Natural killer cell (primary cell): Measurements from ENCODE around the gene BOC. TPM values are rescaled to one million over a fixed set of nuclear protein-coding genes. Genes with fewer than 3 reads are reported as not detected.

Source experiments
- ATAC-seq, 3 donors: fragments of 150-1000 bp in 2 of 3; fragments of 200-7000 bp in 1 of 3; cut with Tn5 transposase; 1 replicate in 1 of 3; 2 replicates in 2 of 3; pipeline ENCODE4 v1.10.0; 2021; ENCODE audit warnings: mild to moderate bottlenecking in 2 of 3, moderate library complexity in 2 of 3
- DNase-seq, 2 donors: peaks; one replicate each; pipeline versions ENCODE4 v3.0.0 to v3.0.0-alpha.2; 2013 to 2021; ENCODE audit warnings: mixed read lengths in 1 of 2
- H3K27ac ChIP-seq: one replicate; pipeline ENCODE4 v1.5.1; 2013; ENCODE audit warnings: mild to moderate bottlenecking, low read length
- H3K27me3 ChIP-seq: one replicate; pipeline ENCODE4 v1.6.1; 2013; ENCODE audit warnings: low read length; ENCODE audit not compliant: control insufficient read depth, insufficient read depth
- H3K36me3 ChIP-seq: one replicate; pipeline ENCODE4 v1.6.1; 2013; ENCODE audit warnings: low read length; ENCODE audit not compliant: control insufficient read depth, insufficient read depth
- H3K4me1 ChIP-seq: one replicate; pipeline ENCODE4 v1.6.1; 2013; ENCODE audit warnings: low read length; ENCODE audit not compliant: control insufficient read depth, insufficient read depth
- H3K4me3 ChIP-seq: one replicate; pipeline ENCODE4 v1.5.1; 2013; ENCODE audit warnings: low read length
- H3K9me3 ChIP-seq: one replicate; pipeline ENCODE4 v1.6.1; 2013; ENCODE audit warnings: low read length; ENCODE audit not compliant: control insufficient read depth, insufficient read depth
- H3K27ac Mint-ChIP-seq, 2 donors: one replicate each; pipeline ENCODE4 v1.8.0; 2022; ENCODE audit warnings: mild to moderate bottlenecking in 2 of 2, mixed read lengths in 2 of 2, moderate library complexity in 1 of 2
- H3K27me3 Mint-ChIP-seq, 2 donors: one replicate each; pipeline ENCODE4 v1.8.0; 2022; ENCODE audit warnings: low read depth in 2 of 2, mixed read lengths in 2 of 2
- H3K36me3 Mint-ChIP-seq: one replicate; pipeline ENCODE4 v1.8.0; 2022; ENCODE audit warnings: mixed read lengths
- H3K4me1 Mint-ChIP-seq, 2 donors: one replicate each; pipeline ENCODE4 v1.8.0; 2022; ENCODE audit warnings: mixed read lengths in 2 of 2
- H3K4me3 Mint-ChIP-seq: one replicate; pipeline ENCODE4 v1.8.0; 2022; ENCODE audit warnings: mild to moderate bottlenecking, moderate library complexity, mixed read lengths
- H3K9me3 Mint-ChIP-seq, 2 donors: one replicate each; pipeline ENCODE4 v1.8.0; 2022; ENCODE audit warnings: mixed read lengths in 2 of 2
- WGBS: methylation state at CpG from one replicate; pipeline ENCODE4 v1.1.7; 2013; ENCODE audit warnings: missing lambda C conversion rate; ENCODE audit not compliant: insufficient coverage; 5-methylcytosine and 5-hydroxymethylcytosine counted together
- intact Hi-C: fragments of 100-400 bp; cut with micrococcal nuclease; formaldehyde crosslinking; loops from one replicate; pipeline ENCODE4 v1.14.2; 2022
- total RNA-seq, 4 donors: library from RNA; stranded (reverse); fragments of 120-200 nt in 1 of 4; gene quantifications; one replicate each; pipeline versions ENCODE4 v1.2.3 to v1.2.4, GENCODE V29; 2013 to 2022
- TF ChIP-seq, protein P1 (sequence below): fragments of 200-600 bp; IDR thresholded peaks from one replicate; pipeline ENCODE4 v1.8.0; 2022; ENCODE audit warnings: antibody characterized with exemption

The BOC gene
- total RNA-seq, 3 donors from 2014 or later (not counting 1 experiment from before 2014, with no cell fraction given) = 0.10 TPM; not detected in 2

DNA sequence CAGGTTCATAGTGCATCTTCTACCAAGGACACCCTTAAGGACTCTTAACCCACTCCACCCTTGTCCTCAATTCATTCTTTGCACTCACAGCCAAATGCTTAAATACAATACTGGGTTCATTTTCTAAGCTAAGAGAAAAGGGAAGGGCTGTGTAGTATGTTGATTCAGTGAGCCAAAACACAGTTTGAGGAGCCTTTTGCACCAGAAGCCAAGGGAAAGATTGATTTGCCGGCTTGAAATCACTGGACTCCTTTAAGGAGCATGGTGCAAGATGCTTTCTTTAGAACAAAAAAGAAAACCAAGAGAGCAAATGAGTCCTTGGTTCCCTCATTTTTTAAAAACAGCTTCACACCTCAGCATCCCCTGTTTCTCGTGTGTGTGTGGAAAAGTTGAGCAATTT lies 47.8 kb downstream of the BOC start:
- Mint-ChIP-seq H3K36me3 (no peaks in the 10 kb centered on the region), H3K27me3 (peaks cover 5 to 43% of the 10 kb centered on the region in 2 donors), H3K9me3 (no peaks in the 10 kb centered on the region), H3K27ac (no peak overlapping the region), H3K4me3 (no peak overlapping the region), H3K4me1 (no peaks in the 10 kb centered on the region)
- no peak for DNase-seq
- Histone ChIP-seq H3K27ac (no peak overlapping the region), H3K27me3 (no peaks in the 10 kb centered on the region), H3K9me3 (no peaks in the 10 kb centered on the region), H3K4me3 (no peak overlapping the region), H3K36me3 (no peaks in the 10 kb centered on the region), H3K4me1 (no peaks in the 10 kb centered on the region)
- ATAC-seq = no peak
- TF ChIP-seq, protein P1, sequence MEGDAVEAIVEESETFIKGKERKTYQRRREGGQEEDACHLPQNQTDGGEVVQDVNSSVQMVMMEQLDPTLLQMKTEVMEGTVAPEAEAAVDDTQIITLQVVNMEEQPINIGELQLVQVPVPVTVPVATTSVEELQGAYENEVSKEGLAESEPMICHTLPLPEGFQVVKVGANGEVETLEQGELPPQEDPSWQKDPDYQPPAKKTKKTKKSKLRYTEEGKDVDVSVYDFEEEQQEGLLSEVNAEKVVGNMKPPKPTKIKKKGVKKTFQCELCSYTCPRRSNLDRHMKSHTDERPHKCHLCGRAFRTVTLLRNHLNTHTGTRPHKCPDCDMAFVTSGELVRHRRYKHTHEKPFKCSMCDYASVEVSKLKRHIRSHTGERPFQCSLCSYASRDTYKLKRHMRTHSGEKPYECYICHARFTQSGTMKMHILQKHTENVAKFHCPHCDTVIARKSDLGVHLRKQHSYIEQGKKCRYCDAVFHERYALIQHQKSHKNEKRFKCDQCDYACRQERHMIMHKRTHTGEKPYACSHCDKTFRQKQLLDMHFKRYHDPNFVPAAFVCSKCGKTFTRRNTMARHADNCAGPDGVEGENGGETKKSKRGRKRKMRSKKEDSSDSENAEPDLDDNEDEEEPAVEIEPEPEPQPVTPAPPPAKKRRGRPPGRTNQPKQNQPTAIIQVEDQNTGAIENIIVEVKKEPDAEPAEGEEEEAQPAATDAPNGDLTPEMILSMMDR = no peak
- WGBS = 79% methylated on average over 2 of the region's 2 CpGs
- intact Hi-C loops = no loop called here

DNA sequence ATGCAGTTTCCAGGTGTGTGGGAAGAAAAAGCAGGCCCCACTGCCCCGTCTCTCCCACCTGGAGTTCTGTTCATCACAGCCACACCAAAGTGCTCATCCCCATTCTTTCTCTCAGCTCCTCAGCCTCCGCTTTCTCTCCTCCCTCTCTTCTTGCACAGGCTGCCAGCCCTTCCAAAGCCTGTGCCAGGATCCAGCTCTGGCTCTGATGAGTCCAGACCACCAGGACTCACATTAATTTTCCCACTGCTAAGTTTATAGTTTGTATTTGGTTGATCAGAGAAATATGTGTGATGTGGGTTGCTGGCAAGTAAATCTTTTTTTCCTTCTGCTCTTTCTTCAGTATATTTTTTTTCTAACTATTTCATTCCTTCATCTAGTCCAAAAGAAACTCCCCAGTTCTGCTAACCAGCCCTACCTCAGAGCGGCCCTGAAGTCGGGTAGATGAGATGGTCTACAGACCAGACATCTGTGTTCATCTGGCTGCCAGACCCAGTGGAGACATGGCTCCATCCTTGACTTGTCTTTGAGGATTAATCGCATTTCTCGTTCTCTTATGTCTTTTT lies 49.8 kb downstream of the BOC start:
- no peak overlapping the region for H3K4me3 ChIP-seq
- Mint-ChIP-seq H3K9me3 (no peaks in the 10 kb centered on the region), H3K27ac (no peak overlapping the region), H3K36me3 (no peaks in the 10 kb centered on the region), H3K4me3 (no peak overlapping the region), H3K27me3 (peaks cover 5 to 43% of the 10 kb centered on the region in 2 donors), H3K4me1 (no peaks in the 10 kb centered on the region)
- H3K4me1 ChIP-seq = no peaks in the 10 kb centered on the region
- H3K36me3 ChIP-seq = no peaks in the 10 kb centered on the region
- no peaks in the 10 kb centered on the region for H3K9me3 ChIP-seq
- no peak overlapping the region for H3K27ac ChIP-seq
- WGBS = 75% methylated on average over 6 of the region's 6 CpGs
- no peaks in the 10 kb centered on the region for H3K27me3 ChIP-seq
- ATAC-seq (no peak), DNase-seq (no peak)
- TF ChIP-seq, protein P1 = no peak
- intact Hi-C loops = no loop called here

DNA sequence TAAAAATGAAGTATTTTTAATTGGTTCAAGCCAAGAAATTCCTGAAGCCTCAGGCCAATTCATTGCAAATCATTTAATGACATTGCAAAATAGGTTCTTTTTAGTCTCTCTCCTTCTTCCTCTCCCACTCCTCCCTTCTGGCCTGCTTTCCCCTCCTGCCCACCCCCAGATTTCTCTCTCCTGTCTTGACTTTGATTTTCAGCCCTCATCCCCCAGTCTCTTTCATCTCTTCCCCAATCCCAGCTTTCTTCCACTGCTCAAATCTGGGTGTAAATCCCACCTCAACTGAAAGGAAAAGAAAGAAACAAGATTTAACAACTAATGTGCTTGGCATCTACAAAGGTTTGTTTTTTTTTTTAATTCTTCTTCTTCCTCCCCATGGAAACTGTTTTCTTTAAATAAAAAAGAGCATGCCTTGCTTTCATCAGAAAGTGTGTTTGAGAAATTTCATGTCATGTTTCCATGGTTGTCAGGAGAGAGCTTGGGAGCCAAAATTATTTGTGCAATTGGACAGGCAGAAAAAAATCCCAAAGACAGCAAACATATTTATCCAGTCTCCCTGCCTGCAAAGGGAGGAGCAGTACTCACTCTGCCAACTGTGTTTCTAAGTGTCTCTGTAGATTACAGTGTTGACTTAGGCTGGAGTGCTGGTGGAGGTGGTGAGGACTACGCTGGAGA lies 50.4 kb downstream of the BOC start:
- Histone ChIP-seq H3K4me1 (no peaks in the 10 kb centered on the region), H3K27ac (no peak overlapping the region), H3K9me3 (no peaks in the 10 kb centered on the region), H3K36me3 (no peaks in the 10 kb centered on the region), H3K4me3 (no peak overlapping the region), H3K27me3 (no peaks in the 10 kb centered on the region)
- Mint-ChIP-seq H3K9me3 (no peaks in the 10 kb centered on the region), H3K27me3 (peaks cover 5 to 43% of the 10 kb centered on the region in 2 donors), H3K4me3 (no peak overlapping the region), H3K36me3 (no peaks in the 10 kb centered on the region), H3K4me1 (no peaks in the 10 kb centered on the region), H3K27ac (no peak overlapping the region)
- TF ChIP-seq, protein P1 = no peak
- WGBS = 93% methylated on average over 1 of the region's 1 CpG
- intact Hi-C loops = no loop called here
- no peak for ATAC-seq
- no peak for DNase-seq

DNA sequence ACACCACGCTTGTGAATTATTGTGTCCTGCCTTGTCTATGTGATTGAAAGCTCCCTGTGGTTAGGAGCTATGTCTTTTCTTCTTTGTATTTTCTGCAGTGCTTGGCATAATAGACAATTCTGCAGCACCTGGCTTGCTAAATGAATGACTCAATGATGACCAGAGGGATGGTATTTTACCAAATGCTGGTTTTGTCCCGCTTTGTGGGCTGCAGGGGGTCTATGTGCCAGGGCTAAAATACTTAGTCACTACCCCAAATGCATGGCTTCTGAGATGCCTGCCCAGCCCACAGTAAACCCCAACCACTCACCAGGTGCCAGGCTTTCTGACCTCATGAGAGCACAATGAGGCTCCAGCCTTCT lies 50.9 kb downstream of the BOC start:
- H3K4me3 Mint-ChIP-seq = no peak overlapping the region
- Histone ChIP-seq H3K27me3 (no peaks in the 10 kb centered on the region), H3K36me3 (no peaks in the 10 kb centered on the region), H3K9me3 (no peaks in the 10 kb centered on the region), H3K4me1 (no peaks in the 10 kb centered on the region), H3K27ac (no peak overlapping the region), H3K4me3 (no peak overlapping the region)
- intact Hi-C loops = no loop called here
- ATAC-seq = no peak
- H3K27ac Mint-ChIP-seq = no peak overlapping the region
- H3K9me3 Mint-ChIP-seq = no peaks in the 10 kb centered on the region
- H3K4me1 Mint-ChIP-seq = no peaks in the 10 kb centered on the region
- peaks cover 5 to 43% of the 10 kb centered on the region in 2 donors for H3K27me3 Mint-ChIP-seq
- WGBS = 93% methylated on average over 2 of the region's 2 CpGs
- no peaks in the 10 kb centered on the region for H3K36me3 Mint-ChIP-seq
- DNase-seq = no peak
- TF ChIP-seq, protein P1 = no peak
